Naive thymus-derived CD8-positive, alpha-beta T cell (primary cell): ENCODE results near the gene PVRIG. TPM values are rescaled to one million over a fixed set of nuclear protein-coding genes. Genes with fewer than 3 reads are reported as not detected.
"Not testable (repeated sequence)": the region's sequence is repeated elsewhere in the genome, so short reads cannot be mapped to it uniquely, and the experiment has no call there.

Source experiments
- ATAC-seq, 2 donors: fragments of 150-1000 bp; cut with Tn5 transposase in 1 of 2; sonication (Bioruptor Pico), chemical (Tn5 transposase) in 1 of 2; 1 replicate in 1 of 2; 2 replicates in 1 of 2; pipeline ENCODE4 v1.10.0; 2021; ENCODE audit warnings: mild to moderate bottlenecking in 2 of 2, moderate library complexity in 2 of 2
- POLR2A ChIA-PET: fragments of 350-600 bp; sonication (Branson Sonifier 250); formaldehyde crosslinking; loops from one replicate; lab custom pipeline; 2021; ENCODE audit warnings: antibody characterized with exemption; lab: Charles Lee
- DNase-seq, 10 donors: peaks; one replicate each; pipeline versions ENCODE4 v3.0.0 to v3.0.0-alpha.2; 2020 to 2022
- H3K27ac Mint-ChIP-seq, 10 donors: one replicate each; pipeline ENCODE4 v1.8.0; 2020 to 2022; ENCODE audit warnings: mild to moderate bottlenecking in 10 of 10, mixed read lengths in 10 of 10, moderate library complexity in 4 of 10, inconsistent platforms in 1 of 10
- H3K27me3 Mint-ChIP-seq, 5 donors: one replicate each; pipeline ENCODE4 v1.8.0; 2021 to 2022; ENCODE audit warnings: mixed read lengths in 5 of 5
- H3K36me3 Mint-ChIP-seq, 3 donors: one replicate each; pipeline ENCODE4 v1.8.0; 2020 to 2022; ENCODE audit warnings: mixed read lengths in 3 of 3, mild to moderate bottlenecking in 2 of 3, inconsistent platforms in 1 of 3
- H3K4me1 Mint-ChIP-seq, 4 donors: one replicate each; pipeline ENCODE4 v1.8.0; 2021 to 2022; ENCODE audit warnings: mixed read lengths in 4 of 4
- H3K4me3 Mint-ChIP-seq, 10 donors: one replicate each; pipeline ENCODE4 v1.8.0; 2020 to 2022; ENCODE audit warnings: mild to moderate bottlenecking in 10 of 10, mixed read lengths in 10 of 10, moderate library complexity in 6 of 10, inconsistent platforms in 1 of 10
- H3K9me3 Mint-ChIP-seq, 9 donors: one replicate each; pipeline ENCODE4 v1.8.0; 2020 to 2022; ENCODE audit warnings: mixed read lengths in 9 of 9, mild to moderate bottlenecking in 3 of 9, inconsistent platforms in 1 of 9, moderate library complexity in 1 of 9
- polyA plus RNA-seq, 3 donors: library from polyadenylated mRNA; unstranded; fragments of 300-500 nt; fragmentation: Illumina TruSeq; gene quantifications; one replicate each; pipeline ENCODE4 v1.2.3, GENCODE V29; 2021
- total RNA-seq, 8 experiments: library from RNA in 2 of 8; stranded (reverse) in 2 of 8; gene quantifications; one replicate each; pipeline ENCODE4 v1.2.3 and lab custom pipeline; 2021 to 2026

The PVRIG gene
- 10 to 100 TPM; 81.5 to 83.8 TPM for total RNA-seq
- polyA plus RNA-seq = 10 to 100 TPM; 79.1 to 85.4 (median 84.7) TPM
- total RNA-seq (lab: John Stamatoyannopoulos, UW) = 0 to 0.37 (median 0.07) reads per million in 6 experiments

GRCh38 chr7:100219801-100220585 is at the start of gene PVRIG:
PVRIG (plus strand) TSS chr7:100219949; CDS start chr7:100219971, 22 bp downstream.
- POLR2A ChIA-PET = interaction anchor here (0.8 to 4.5 kb wide), 27 partner anchors 9 to 300 kb away, joined by 3 to 31 read pairs (median 5); partner anchors contain the start of genes AP4M1, CNPY4, COPS6 and GAL3ST4
- Mint-ChIP-seq H3K27ac (peak within 1 kb of the TSS; percentile 96 to 100 (median 98)), H3K36me3 (peaks cover 5 to 26% (median 5%) of the 10 kb centered on the region in 3 donors), H3K4me1 (peaks cover 24 to 77% (median 67%) of the 10 kb centered on the region in 4 donors), H3K4me3 (peak within 1 kb of the TSS; percentile 88 to 99 (median 96))
- ATAC-seq = peak; percentile 30 to 38
- H3K27me3 Mint-ChIP-seq, H3K9me3 Mint-ChIP-seq: not testable (repeated sequence)
- DNase-seq = peak in 5 of 10 donors; percentile 33 to 69 (median 59)

- Mint-ChIP-seq H3K27ac (peak overlapping the region; percentile 93 to 99 (median 96)), H3K4me3 (peak overlapping the region; percentile 82 to 95 (median 89)), H3K36me3 (peaks cover 0 to 2% (median 0%) of the 10 kb centered on the region in 3 donors), H3K4me1 (peaks cover 49 to 81% (median 68%) of the 10 kb centered on the region in 4 donors), H3K27me3 (peaks cover 0 to 22% (median 0%) of the 10 kb centered on the region in 5 donors), H3K9me3 (no peaks in the 10 kb centered on the region)
- ATAC-seq = no peak
- no peak for DNase-seq
- POLR2A ChIA-PET = interaction anchor here (1.2 to 18.7 kb wide), 4 partner anchors 9 to 42 kb away, joined by 3 to 358 read pairs (median 104); partner anchors contain the start of genes GPC2, LAMTOR4, STAG3 and TRAPPC14
Observed at GRCh38 chr7:100170101-100170897, 49.5 kb upstream of the PVRIG start.

GRCh38 chr7:100171087-100171681 is 48.6 kb upstream of the PVRIG start:
- Mint-ChIP-seq H3K9me3 (no peaks in the 10 kb centered on the region), H3K4me3 (peak overlapping the region; percentile 83 to 95 (median 86)), H3K27ac (peak overlapping the region; percentile 89 to 99 (median 94)), H3K4me1 (peaks cover 47 to 80% (median 66%) of the 10 kb centered on the region in 4 donors), H3K36me3 (peaks cover 0 to 2% (median 0%) of the 10 kb centered on the region in 3 donors), H3K27me3 (peaks cover 0 to 20% (median 0%) of the 10 kb centered on the region in 5 donors)
- POLR2A ChIA-PET = interaction anchor here (0.6 to 18.7 kb wide), 10 partner anchors 7 to 303 kb away, joined by 3 to 358 read pairs (median 4); partner anchors contain the start of genes LAMTOR4, MBLAC1 and TRAPPC14
- ATAC-seq (peak; percentile 37 to 59), DNase-seq (peak in 5 of 10 donors; percentile 47 to 77 (median 64))

GRCh38 chr7:100171840-100172239 is 47.9 kb upstream of the PVRIG start:
- POLR2A ChIA-PET = interaction anchor here (0.6 to 18.7 kb wide), 13 partner anchors 8 to 304 kb away, joined by 3 to 358 read pairs (median 4); partner anchors contain the start of genes LAMTOR4, MBLAC1 and TRAPPC14
- ATAC-seq = peak; percentile 19 to 23
- H3K27me3 Mint-ChIP-seq = peaks cover 0 to 18% (median 0%) of the 10 kb centered on the region in 5 donors
- H3K4me3 Mint-ChIP-seq = peak overlapping the region; percentile 67 to 87 (median 82)
- no peaks in the 10 kb centered on the region for H3K9me3 Mint-ChIP-seq
- peaks cover 0 to 2% (median 0%) of the 10 kb centered on the region in 3 donors for H3K36me3 Mint-ChIP-seq
- DNase-seq = peak in 1 of 10 donors; percentile 35
- peaks cover 46 to 80% (median 65%) of the 10 kb centered on the region in 4 donors for H3K4me1 Mint-ChIP-seq
- H3K27ac Mint-ChIP-seq = peak overlapping the region in 9 of 10 donors; percentile 16 to 89 (median 81)

- Mint-ChIP-seq H3K27me3 (peaks cover 0 to 4% (median 0%) of the 10 kb centered on the region in 5 donors), H3K27ac (peak overlapping the region in 7 of 10 donors; percentile 5 to 87 (median 43)), H3K4me3 (no peak overlapping the region), H3K9me3 (no peaks in the 10 kb centered on the region), H3K36me3 (peaks cover 0 to 2% (median 0%) of the 10 kb centered on the region in 3 donors), H3K4me1 (peaks cover 29 to 67% (median 53%) of the 10 kb centered on the region in 4 donors)
- POLR2A ChIA-PET = interaction anchor here (2.8 to 18.7 kb wide), 2 partner anchors 10 to 21 kb away, joined by 13 to 358 read pairs; partner anchors contain the start of genes LAMTOR4 and TRAPPC14
- DNase-seq = no peak
- no peak for ATAC-seq
Observed at GRCh38 chr7:100173806-100174495, 45.8 kb upstream of the PVRIG start.

- Mint-ChIP-seq H3K27me3 (peaks cover 0 to 4% (median 0%) of the 10 kb centered on the region in 5 donors), H3K4me1 (peaks cover 28 to 61% (median 46%) of the 10 kb centered on the region in 4 donors), H3K27ac (peak overlapping the region in 6 of 10 donors; percentile 7 to 80 (median 55)), H3K36me3 (peaks cover 0 to 2% (median 0%) of the 10 kb centered on the region in 3 donors), H3K9me3 (no peaks in the 10 kb centered on the region), H3K4me3 (peak overlapping the region in 2 of 10 donors; percentile 17 to 26)
- ATAC-seq = no peak
- DNase-seq = no peak
- POLR2A ChIA-PET = interaction anchor here (0.7 to 9.3 kb wide), 3 partner anchors 11 to 24 kb away, joined by 3 to 187 read pairs (median 53); partner anchors contain the start of genes GAL3ST4, LAMTOR4 and TRAPPC14
Observed at GRCh38 chr7:100174582-100174981, 45.2 kb upstream of the PVRIG start.

- ATAC-seq (no peak), DNase-seq (no peak)
- H3K36me3 Mint-ChIP-seq = peaks cover 0 to 2% (median 0%) of the 10 kb centered on the region in 3 donors
- H3K27ac Mint-ChIP-seq = peak overlapping the region in 8 of 10 donors; percentile 2 to 80 (median 65)
- peaks cover 25 to 56% (median 42%) of the 10 kb centered on the region in 4 donors for H3K4me1 Mint-ChIP-seq
- POLR2A ChIA-PET = interaction anchor here (0.7 to 9.3 kb wide), 3 partner anchors 11 to 25 kb away, joined by 3 to 187 read pairs (median 53); partner anchors contain the start of genes GAL3ST4, LAMTOR4 and TRAPPC14
- peak overlapping the region in 9 of 10 donors; percentile 6 to 74 (median 49) for H3K4me3 Mint-ChIP-seq
- peaks cover 0 to 2% (median 0%) of the 10 kb centered on the region in 5 donors for H3K27me3 Mint-ChIP-seq
- peaks cover 0 to 3% (median 0%) of the 10 kb centered on the region in 9 donors for H3K9me3 Mint-ChIP-seq
Observed at GRCh38 chr7:100175296-100175935, 44.3 kb upstream of the PVRIG start.

GRCh38 chr7:100176096-100177044 is 43.4 kb upstream of the PVRIG start:
- peaks cover 24 to 58% (median 45%) of the 10 kb centered on the region in 4 donors for H3K4me1 Mint-ChIP-seq
- H3K36me3 Mint-ChIP-seq = peaks cover 0 to 2% (median 0%) of the 10 kb centered on the region in 3 donors
- no peaks in the 10 kb centered on the region for H3K27me3 Mint-ChIP-seq
- peak overlapping the region in 9 of 10 donors; percentile 61 to 91 (median 81) for H3K27ac Mint-ChIP-seq
- peaks cover 0 to 7% (median 0%) of the 10 kb centered on the region in 9 donors for H3K9me3 Mint-ChIP-seq
- ATAC-seq (no peak), DNase-seq (no peak)
- POLR2A ChIA-PET = interaction anchor here (0.6 to 9.3 kb wide), 14 partner anchors 10 to 340 kb away, joined by 3 to 187 read pairs (median 4); partner anchors contain the start of genes GAL3ST4, LAMTOR4, MBLAC1 and MEPCE
- H3K4me3 Mint-ChIP-seq = peak overlapping the region; percentile 64 to 83 (median 80)
